GM12873 (cell line): ENCODE data around the gene ZNF407.

Experiments used
- CTCF ChIP-seq: IDR thresholded peaks from 2 replicates; pipeline ENCODE4 v1.5.1; 2012; ENCODE audit warnings: low read depth, mild to moderate bottlenecking, moderate library complexity, low read length, control low read depth; ENCODE audit not compliant: insufficient read depth; ENCODE audit errors: missing control alignments

The ZNF407 gene

DNA sequence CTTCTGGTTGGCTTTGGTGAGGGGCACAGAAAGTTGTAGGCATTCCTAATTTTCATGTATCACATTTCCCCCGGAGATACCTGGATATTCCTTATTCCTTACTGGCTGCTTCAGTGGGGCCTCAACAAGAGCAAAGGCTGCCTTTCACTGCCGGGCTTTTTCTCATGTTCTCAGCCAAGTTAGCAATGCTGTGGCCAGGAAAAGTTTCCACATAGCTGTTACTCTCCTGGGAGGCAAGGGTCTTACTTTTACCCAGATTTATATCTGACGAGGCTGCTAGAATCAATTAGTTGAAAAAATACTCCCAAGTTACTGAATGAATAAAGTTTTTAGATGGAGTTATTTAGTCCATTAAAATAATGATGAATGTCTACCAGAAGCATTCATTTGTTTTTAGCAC lies 230.5 kb downstream of the ZNF407 start:
- no peak for TF ChIP-seq CTCF

DNA sequence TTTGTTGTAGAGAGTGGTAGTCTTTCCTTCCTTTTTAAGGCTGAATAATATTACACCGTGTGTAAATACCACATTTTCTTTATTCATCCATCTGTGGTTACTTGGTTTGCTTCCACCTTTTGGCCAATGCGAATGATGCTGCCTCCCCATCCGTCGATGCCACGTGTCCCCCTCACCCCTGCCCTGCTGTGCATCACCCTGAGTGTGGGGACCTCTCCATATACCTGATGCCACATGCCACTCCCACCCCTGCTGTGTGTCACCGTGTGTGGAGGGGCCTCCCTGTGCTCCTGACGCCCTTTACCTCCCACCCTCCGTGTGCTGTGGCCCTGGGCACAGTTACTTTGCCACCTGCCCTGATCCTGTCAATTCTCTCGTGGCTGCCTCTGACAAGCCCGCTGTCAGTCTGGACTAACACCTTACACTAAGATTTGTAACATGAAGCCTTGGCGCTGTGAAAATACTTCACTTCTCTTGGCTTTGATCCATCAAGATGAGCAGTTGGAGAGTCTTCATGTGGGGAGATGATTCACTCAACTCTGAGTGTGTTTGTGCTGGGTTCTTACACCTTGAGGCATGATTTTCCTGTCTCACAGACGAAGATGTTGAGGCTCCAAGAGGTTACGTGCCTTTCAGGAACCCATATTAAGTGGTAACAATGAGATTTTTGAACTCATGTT lies 234.0 kb downstream of the ZNF407 start:
- no peak for TF ChIP-seq CTCF

DNA sequence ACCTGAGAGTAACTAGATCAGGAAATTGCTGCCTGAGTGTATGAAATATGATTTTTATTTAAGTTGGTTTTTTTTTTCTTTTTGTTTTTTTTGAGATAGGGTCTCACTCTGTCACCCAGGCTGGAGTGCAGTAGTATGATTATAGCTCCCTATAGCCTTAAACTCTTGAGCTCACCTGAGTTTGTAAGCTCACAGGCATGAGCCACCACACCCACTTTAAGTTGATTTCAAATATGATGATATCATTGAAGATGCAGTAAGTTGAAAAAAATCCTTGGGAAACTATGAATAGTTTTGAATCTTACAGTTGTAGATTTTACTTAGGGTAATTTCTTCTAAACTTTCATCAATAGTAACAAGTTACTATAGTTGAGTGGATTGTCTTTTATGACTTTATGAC lies 234.7 kb downstream of the ZNF407 start:
- no peak for TF ChIP-seq CTCF

DNA sequence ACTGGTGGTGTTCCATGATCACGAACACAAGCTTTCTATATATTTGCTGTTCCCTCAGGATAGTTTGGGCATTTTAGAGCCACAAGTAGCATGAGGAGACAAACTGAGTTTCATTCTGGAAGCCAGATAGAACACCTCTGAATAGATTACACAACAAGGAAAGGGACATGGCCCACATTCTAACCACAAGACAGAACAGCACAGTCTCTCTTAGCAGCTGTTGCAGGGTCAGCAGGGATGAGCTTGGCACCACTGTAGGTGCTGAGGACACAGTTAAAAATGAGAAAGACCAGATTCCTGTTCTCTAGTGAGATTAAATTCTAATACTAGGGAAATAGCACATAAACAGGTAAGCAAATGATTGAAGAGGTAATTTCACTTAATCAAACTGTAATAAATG lies 235.3 kb downstream of the ZNF407 start:
- no peak for TF ChIP-seq CTCF

DNA sequence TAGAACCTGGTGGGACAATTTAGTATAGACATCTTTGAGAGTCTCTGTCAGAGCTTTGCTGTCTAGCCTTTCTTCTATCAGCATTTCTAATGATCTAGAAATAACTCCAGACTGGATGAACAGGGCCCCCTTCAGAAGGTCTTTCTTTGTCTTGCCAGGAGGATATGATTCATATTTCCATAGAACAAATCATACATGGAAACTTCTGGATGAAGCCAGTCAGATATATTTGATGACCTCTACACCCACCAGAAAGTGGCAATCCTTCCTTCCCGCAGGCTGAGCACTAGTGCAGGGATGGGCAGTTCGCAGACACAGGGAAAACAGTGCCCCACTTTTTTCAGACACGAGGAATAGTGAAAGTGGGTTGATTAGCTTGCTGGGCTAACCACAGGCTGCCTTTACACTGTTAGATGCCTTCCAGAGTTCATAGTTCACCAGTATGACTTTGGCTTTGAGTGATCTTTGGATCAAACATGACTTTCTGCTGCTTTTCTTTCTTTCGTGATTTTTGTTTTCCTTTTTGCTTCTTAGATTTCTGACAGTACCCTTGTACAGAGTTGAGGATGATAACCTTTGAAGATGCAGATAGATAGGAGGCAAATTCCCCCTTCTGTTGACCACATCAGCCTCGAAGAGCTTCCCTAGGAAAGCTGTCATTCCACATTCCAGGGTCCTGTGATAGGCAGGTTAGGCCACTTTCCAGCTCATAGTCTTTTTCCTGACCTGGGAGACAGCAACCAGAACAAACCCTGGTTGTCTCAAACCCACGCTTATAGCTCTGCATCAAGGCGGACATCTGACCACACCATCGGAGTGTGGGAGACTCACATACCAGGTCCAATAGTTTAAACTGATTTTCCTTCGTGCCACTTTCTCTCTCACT lies 237.0 kb downstream of the ZNF407 start:
- no peak for TF ChIP-seq CTCF

DNA sequence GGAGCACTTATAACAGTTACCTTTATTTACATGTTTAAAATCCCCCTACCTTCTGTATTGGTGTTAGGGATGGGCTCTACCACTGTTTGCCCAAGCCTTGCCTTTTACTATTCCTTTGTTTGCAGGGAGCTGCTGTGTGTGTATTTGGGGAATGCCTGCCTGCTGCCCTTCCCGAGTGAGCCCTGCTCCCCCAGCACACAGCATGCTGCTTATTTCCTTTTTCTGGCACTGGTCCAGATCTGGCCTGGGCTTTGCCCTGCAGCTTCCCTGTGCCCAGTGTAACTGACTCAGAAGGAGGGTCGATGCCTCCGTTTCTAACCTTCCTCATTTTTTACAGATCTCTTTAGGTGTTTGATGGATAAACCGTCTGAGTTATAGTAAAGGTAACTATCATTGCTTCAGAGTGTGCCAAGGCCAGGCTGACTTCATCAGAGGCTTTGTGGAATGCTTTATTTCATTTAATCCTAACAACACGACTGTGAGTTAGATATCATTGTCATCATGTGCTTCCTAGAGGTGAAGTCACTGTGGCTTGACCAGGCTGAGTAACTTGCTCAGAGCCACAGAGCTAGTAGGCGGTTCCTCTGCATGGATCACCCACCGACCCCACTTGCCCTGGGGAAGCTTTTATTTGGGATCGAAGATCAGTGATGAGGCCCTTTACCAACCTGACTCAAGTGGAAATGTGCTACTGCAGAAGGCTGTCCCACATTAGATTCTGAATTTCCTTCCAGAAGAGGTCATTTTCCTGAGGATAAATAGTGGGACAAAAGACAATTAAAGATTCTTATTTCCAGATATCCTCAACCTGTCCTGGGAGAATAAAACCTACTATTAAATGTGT lies 238.8 kb downstream of the ZNF407 start:
- TF ChIP-seq CTCF, result no peak
